NCI-H1092 treated with DMSO at 0.1 percent for 48 hours (cell line): Measurements from ENCODE around the gene NINL.

Experiments used
- DNase-seq: peaks from one replicate; lab custom pipeline; 2025; lab: John Stamatoyannopoulos, UW

The NINL gene

DNA sequence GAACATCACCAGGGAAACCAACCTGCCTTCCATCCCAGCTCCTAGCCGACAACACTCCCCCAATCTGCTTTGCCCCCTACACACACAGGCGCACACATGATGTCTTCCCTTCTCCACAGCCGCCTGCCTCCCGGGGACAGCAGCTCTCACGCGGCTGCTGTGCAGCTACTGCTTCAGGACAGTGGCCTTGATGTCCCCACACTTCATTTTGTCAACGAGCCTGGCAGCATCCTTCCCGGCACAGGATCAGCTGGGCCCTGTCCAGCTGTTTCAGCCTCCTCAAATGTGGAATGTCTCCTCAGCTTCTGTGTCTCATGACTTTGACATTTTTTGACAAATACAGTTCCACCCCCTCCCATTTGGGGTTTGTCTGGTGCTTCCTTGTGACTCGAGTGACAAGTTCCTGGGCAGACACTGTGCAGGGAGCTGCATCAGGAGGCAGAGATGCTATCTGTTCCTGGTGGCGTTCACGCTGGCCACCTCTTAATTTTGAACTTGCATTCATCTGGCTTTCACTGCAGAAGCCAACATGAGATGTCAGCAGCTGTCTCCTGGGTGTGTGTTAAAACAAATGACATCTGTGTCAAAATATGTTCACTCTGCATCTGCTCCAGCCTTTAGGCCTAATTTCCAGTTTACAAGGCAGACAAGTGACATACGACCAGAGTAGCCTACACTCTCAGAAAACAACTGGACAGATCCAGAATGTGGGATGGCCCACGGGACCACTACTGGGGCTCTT lies 120.7 kb downstream of the NINL start:
- no peak for DNase-seq

DNA sequence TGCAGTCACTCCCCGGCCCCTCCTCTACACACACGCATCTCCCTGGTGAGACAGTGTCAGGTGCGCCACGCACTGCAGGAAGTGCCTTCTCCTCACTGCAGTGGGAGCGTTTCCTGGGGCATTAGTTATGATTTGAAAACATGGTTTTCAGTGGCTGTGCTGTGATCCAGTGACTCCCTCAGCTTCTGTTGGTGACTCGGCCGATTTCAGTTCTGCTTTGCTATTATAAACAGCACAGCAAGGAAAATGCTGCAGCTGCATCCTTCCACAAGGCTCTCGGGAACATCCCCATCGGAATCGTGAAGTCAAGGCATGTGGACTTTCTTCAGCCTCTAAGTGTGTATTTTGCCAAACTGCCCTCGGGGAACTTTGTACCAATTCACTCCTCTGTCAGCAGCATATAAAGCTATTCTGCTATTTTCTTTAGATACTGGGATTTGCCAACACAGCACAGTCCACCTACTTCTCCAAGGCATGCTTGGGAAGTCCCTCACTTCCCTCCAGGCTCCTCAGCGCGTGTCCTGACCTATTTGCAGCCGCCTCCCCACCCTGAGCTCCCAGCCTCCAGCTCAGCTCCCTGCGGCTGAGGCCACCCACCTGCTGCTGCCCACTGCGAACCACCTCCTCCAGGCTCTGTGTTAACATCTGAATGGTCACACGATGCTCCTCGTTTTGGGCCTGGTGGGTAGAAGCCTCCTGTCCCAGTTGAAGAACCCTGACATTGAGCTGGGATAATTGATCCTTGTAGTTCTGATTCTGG lies 123.4 kb downstream of the NINL start:
- no peak for DNase-seq

DNA sequence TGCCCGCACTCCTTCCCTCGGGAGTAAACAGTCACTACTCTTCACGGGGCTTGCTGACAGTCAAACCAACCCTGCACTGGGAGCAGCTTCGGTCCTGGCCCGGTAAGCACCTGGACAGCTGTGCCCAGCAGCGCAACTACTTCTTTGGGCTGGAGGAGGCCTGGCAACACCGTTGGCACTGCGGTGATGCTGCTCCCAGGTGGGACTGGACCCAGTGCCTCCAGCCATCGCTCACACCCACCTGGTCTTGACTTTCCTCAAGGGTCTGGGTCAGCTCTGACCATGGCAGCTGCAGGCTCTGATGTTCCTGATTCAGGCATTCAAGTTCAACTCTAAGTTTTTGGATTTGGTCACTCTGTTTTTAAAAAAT lies 124.1 kb downstream of the NINL start:
- no peak for DNase-seq

DNA sequence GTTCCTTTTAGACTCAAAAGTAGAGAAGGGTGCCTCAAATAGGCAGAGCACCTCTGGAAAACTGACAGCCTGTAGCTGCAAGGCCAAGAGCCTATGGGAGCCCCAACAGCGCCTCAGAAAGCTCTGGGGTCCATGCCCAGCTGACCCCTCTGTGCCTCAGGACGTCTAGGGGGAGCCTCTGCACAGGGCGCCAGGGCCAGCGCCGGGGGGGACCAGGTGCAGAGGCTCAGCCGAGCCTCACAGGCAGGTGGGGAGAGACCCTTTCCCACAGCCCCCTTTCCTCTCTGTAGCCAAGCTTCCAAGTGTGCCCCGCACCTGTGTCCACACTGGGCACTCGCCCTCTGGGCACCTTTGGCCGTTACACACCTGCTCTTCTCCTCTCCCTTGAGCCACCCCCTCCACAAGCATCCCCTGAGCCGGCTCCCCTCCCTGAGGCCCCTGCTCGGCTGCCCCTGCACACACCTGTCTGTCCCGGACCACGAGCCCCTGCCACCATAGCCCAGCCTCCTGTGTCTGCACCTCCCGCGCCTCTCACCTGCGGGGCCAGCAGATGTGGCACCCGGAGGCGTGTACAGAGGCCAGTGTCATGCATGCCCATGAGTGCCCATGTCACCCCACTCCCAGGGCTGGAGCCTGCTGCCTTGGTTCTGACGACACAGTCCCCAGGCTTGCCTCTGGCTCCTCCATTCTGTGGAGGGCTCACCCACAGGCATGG lies 124.6 kb downstream of the NINL start:
- no peak for DNase-seq

DNA sequence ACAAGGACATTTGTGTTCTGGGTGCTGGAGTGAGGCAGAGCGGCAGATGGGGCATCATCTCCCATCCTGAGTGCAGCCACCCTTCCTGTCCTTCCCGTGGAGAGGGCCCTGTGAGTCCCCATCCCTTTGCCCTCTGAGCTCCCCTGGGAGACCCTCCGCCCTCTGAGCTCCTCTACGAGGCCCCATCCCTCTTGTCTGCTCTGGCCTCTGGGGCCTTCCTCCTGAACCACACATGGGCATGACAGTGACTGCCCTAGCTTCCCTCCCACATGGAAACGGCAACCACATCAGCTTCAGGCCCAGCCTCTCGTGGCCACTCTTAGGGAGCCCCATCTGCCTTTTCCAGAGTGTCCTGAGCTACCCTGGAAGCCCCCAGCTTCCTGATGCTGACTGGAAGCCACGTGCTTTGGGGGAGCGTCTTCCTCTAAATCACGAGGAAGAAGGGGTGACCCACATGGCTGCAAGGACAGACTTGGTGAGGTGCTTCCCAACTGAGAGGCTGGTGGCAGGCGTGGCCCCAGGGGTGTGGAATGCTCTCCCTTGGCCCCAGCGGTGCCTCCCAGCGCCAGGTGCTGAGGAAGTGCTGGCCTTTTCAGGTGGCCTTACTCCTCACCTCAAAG lies 125.3 kb downstream of the NINL start:
- no peak for DNase-seq

DNA sequence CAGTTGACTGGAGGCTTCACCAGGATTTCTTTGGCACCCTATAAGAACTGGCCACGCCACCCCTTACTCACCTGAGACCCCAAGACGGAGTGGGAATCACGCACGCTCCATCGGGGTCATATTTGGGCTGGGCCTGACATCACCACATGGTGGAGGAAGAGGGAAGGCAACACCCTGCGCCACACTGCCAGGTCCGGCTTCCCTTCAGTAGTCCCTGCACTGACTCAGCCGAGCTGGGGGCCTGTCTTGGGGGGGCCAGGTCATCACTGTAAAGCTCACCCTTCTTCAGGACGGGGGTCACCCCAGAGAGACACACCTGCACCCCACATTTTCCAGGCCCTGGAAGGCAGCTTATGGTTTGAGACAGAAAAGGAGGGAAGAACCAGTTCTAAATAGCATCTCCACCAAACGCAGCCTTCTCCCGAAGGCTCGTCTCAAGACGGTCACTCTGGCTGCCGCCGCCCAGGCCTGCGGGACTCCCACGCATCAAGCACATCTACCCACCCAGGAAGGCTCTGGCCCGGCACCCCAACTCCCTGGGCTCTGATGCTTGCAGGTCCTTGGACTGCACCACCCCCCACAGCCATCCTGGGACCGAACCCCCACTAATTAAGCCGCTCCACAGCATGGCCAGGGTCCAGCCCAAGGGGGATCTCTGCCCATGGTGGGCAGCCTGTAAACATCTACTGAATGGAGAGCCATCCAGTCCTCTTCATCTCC lies 126.1 kb downstream of the NINL start:
- DNase-seq = no peak

DNA sequence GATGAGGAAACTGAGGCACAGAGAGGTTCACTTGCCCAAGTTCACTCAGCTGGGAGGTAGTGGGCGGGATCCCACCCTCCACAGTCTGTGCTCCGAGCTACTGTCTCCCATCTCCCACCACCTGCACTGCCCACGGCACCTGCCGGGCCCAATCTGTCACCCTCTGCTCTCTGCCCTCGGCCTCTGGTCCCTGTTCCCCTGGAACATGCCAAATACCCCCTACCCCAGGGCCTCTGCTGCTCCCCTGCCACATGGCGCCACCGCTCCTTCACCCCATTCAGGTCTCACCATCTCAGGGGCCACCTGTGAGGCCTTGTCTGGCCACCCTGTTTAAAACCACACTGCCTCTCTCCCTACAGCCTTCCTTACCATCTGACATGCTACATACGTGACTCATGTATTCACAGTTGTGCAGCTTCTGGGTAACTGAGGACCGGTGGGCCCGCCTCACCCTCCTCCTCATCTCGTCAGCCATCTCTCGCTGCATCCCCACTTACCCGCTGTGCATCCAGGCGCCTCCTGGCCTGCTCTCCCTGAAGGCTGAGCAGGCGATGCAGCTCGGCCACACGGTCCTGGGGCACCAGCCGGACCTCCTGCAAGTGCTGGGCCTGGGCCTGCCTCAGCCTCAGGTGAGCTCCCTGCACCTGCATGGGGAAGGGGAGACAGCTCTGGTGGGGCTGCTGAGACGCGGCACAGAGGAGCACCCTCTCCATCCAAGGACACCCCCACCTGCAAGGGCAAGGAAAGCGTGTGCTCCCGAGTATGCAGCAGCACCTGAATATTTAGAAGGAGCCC lies 127.2 kb downstream of the NINL start:
- DNase-seq = no peak

DNA sequence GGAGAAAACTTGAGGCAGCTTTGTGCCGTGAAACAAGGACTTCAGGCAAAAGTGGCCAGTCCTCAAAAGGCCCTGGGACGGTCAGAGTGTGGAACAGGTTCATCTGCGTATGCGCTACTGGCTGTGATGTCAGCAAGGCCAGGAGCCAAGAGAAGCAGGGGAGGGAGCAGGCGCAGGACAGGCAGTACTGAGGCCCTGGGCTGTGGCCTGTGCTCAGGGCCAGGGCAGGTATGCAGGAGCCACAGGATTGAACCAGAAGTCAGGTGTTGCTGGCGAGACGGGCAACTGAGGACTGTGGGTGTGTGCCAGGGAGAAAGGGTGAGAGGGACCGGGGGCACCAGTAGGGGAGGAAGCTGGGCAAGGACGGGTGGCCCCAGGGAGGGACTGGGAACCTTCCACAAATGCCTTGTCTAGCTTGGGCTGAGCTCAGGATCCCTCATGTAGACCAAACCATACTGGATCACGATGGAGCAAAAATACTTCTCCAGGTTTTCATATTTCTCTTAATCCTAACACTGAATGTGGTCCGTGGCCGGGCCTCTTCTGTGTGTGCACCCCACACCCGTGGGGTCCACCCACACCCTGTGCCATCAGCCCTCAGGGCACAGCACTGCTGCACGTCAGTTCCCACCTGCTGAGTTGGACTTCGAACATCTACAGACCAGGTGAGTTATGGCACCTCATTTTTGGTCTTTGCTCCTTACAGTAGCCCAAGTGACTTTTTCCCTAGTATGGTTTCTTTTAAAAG lies 131.0 kb downstream of the NINL start:
- DNase-seq = no peak

DNA sequence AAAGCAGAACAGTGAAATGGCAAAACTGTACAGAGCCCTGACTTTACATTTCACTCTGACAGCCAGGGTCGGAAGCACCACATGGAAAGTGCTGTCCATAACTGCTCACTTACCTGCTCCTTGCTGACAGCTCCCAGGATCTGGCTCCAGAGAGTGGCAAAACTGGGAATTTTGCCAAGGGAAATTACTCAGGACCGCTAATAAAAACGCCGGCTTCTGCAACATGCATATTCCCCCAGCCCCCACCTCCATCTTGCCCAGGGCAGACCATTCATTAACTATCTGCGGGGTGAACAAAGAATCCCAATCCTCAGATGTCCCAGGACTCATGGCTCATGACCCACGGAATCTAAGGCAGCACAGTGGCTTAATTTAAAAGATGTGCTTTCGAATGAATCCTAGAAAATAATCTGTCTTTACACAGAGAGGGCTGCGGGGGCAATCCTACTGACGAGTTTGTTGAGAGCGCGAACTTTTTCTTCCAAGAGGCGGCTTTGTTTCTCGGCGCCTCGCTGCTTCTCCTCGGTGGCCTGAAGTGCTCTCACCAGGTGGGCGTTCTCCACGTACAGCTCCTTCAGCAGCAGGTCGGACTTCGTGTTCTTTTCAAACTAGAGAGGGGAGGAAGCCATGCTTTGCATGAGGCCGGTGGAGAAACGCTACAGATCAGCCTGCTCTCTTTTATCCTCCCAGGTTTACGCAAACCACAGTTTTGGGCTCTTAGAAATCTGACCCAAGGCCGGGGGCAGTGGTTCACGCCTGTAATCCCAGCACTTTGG lies 132.1 kb downstream of the NINL start:
- peak; percentile 37 for DNase-seq

DNA sequence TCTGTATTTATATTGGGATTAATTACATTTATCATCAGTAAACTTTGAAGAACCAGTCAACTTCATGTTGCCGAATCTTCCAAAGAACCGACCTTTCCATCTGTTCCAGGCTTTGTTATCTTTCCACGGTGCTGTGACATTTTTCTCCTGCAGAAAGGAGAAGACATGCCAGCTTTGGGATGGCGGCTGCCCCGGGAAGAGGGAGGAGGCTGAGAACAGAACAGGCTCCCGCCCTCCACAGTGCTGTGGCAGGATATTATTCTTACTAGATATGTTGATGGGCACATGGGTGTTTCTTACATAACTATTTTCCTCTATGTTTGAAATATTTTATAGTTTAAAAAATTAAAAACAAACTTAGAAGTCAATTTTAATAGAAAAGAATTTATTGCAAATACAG lies 133.0 kb downstream of the NINL start:
- DNase-seq = no peak

DNA sequence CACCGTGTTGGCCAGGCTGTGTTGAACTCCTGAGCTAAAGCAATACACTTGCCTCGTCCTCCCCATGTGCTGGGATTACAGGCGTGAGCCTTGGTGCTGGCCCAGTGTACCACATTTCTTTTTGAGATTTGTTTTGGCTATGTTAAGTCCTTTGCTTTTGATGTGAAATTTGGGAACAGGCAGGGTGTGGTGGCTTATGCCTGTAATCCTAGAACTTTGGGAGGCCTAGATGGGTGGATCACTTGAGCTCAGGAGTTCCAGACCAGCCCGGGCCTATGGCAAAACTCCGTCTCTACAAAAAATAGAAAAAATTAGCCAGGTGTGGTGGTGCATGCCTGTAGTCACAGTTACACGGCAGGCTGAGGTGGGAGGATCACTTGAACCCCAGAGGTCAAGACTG lies 137.7 kb downstream of the NINL start:
- DNase-seq = no peak

DNA sequence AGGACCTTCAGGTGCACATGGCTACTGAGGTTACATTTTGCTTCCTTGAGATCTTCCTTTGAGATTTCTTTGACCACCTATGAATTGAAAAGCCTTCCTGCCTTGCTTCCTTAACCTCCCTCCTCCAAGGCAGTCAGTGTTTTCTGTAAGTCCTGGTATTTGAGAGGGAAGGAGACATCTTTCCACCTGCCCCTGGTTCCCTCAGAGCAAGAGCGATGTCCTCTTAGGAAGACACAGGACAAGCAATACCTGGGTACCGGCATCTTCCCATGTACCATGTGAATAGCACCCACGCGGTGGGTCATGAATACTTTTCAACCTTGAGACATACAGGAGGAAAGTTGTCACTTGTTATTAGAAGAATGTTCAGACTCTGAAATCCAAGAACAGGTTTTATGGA lies 140.8 kb downstream of the NINL start:
- DNase-seq = no peak

DNA sequence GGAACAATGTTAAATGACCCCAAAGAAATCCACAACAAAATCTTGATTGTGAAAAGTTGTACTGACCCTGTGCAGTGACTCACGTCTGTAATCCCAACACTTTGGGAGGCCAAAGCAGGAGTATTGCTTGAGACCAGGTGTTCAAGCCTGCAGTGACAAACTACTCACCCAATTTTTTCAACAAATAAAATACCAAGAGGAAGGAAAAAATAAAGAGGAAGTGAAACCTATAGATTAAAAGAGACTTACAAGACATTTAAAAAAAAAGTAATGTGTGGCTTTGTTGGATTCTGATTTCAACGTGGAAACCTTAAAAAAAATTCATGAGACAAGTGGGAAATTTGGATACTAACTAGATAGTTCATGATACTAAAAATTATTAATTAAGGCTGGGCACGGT lies 146.0 kb downstream of the NINL start:
- DNase-seq = no peak

DNA sequence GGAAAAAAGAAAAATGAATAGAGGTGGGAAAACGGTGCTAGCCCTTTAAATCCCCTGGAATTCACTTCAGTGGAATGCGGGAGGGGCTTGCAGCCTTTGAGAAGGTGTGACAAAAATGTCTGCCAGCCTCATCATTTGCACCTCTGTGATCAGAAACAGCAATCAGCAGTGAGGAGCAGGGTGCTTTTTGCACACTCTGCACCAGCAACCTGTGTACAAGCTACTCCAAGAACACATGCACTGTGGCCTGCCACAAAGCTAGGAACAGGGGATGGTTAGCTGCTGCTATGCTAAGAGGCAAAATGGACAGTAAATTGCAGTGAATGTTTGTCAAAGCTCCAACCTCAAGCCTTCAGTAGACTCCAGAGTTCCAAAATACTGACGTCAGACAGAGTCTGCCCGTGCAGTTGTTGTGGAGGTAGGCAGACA lies 148.2 kb downstream of the NINL start:
- DNase-seq = no peak

DNA sequence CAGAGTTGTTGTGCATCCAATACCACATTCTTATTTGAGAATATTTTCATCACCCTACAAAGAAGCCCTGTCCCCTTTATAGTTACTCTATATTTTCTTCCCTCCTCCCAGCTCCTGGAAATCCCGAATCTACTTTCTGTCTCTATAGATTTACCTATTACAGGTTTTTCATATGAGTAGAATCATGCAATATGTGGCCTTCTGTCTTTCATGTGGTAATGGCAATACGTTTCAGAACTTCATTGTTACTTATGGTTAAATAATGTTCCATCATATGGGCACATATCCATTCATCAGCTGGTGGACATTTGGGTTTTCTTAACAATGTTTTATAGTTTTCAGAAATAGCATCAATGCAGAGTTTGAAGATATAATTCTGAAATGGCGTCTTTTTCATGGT lies 160.8 kb downstream of the NINL start:
- no peak for DNase-seq

DNA sequence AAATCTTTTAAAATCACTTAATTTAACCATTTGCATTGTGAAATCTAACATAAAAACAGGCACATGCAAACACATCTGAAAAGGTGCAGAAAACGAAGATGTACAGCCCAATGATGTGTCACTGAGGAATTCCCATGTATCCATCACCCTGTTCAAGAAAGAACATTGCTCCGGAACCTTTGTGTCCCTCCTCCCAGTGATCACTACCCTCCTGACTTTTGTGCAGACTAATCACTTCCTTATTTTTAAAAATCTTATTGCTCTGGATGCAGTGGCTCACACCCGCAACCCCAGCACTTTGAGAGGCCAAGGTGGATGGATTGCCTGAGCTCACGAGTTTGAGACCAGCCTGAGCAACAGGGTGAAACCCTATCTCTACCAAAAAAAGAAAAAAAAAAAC lies 163.3 kb downstream of the NINL start:
- no peak for DNase-seq

DNA sequence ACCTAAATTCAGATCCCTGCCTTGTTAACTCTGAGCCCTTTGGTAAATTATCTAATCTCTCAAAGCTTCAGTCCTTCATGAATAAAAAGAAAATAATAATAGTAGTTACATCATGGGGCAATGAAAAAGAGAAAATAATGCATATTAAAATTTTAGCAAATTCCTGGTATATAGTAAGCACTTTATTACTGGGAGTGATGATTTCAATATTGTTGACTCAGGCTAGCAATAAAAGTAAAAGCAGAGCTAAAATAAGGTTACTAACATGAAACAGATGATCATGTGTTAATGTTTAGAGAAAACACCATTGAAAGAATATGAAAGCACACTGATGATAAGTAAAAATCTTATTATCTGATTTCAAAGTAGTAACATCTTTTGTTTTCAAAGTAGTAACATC lies 164.2 kb downstream of the NINL start:
- no peak for DNase-seq

DNA sequence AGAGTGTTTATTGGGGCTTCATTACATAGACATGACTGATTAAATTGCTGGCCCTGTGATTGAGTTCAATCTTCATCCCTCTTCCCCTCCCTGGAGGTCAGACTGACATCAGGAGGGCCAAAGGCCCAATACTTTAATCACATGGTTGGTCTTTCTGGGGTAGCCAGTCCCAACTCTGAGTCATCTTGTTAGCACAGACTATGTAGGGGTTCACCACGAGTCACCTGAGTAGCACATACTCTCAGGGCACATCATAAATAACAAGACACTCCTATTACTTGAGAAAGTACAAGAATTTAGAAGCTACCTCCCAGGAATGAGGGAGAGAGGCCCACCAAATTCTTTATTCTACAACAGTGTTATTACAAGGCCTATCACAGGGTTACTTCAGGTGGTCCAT lies 166.6 kb downstream of the NINL start:
- DNase-seq = no peak

DNA sequence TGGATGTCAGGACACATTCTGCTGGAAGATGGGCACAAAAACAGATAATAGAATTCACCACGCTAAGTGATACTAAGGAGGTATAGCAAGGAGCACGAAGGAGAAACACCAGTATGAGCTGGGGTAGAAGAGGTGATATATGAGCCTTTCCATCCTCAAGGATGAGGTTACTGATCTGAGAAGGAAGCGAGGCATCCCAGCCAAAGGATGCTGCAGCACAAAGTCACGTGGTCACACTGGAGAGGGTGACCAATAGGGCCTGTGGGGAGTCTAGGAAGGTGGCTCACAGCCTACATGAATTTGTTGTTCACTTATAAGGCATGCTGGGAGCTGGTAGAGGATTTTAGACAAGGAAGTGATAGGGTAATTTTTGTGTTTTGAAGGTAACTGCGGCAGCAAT lies 176.4 kb downstream of the NINL start:
- DNase-seq = no peak

DNA sequence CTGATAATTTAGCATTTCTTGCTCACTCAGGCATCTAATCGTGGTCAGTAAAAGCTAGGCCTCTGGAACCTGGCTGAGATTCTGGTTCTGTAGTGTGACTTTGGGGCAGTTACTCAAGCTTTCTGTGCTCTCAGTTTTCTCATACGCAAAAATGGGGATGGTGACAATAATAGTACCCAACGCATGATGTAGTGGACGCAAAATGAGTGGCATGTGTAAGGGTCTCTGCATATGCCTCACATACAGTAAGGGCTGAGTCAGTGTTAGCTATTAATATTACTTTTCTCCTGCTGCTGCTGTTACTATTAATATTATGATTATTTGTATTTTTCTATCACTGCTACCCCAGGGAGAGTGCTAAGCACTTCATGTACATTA lies 177.2 kb downstream of the NINL start:
- DNase-seq = peak; percentile 21
